Stimulated activated naive CD4-positive, alpha-beta T cell (primary cell): ENCODE measurements around the gene CDC37L1.
"Not testable (repeated sequence)": the region's sequence is repeated elsewhere in the genome, so short reads cannot be mapped to it uniquely, and the experiment has no call there.

Experiments
- DNase-seq, 6 experiments: peaks; one replicate each; lab custom pipeline; 2025; lab: John Stamatoyannopoulos, UW

Gene CDC37L1

GRCh38 chr9:4754530-4754929, 75.2 kb downstream of the CDC37L1 start:
- not testable (repeated sequence) for DNase-seq

- no peak for DNase-seq
Observed at GRCh38 chr9:4755026-4755609, 75.7 kb downstream of the CDC37L1 start.

- no peak for DNase-seq
Observed at GRCh38 chr9:4756420-4756819, 77.1 kb downstream of the CDC37L1 start.
